Fibroblast of lung (primary cell): ENCODE results near the gene MYO3B. TPM values are rescaled to one million over a fixed set of nuclear protein-coding genes. Genes with fewer than 3 reads are reported as not detected.

ENCODE experiments used
- DNase-seq, 2 donors: peaks; one replicate each; pipeline versions ENCODE4 v3.0.0 to v3.0.0-alpha.2; 2010; ENCODE audit warnings: low read depth in 2 of 2
- H2AFZ ChIP-seq: 2 replicates; pipeline ENCODE4 v1.5.1; 2012; ENCODE audit warnings: low read length, control low read depth, inconsistent platforms
- H3K27ac ChIP-seq: 2 replicates; pipeline ENCODE4 v1.5.1; 2011; ENCODE audit warnings: low read length, control low read depth; ENCODE audit not compliant: insufficient read depth
- H3K27me3 ChIP-seq: 2 replicates; pipeline ENCODE4 v1.5.1; 2011; ENCODE audit warnings: mild to moderate bottlenecking, low read length; ENCODE audit not compliant: control insufficient read depth, insufficient read depth
- H3K36me3 ChIP-seq: 2 replicates; pipeline ENCODE4 v1.5.1; 2011; ENCODE audit warnings: low read length; ENCODE audit not compliant: control insufficient read depth, insufficient read depth
- H3K4me1 ChIP-seq: 2 replicates; pipeline ENCODE4 v1.5.1; 2011; ENCODE audit warnings: low read length; ENCODE audit not compliant: control insufficient read depth, insufficient read depth; ENCODE audit errors: extremely low read depth
- H3K4me2 ChIP-seq: 2 replicates; pipeline ENCODE4 v1.5.1; 2011; ENCODE audit warnings: low read length, control low read depth; ENCODE audit not compliant: insufficient read depth; ENCODE audit errors: extremely low read depth
- H3K4me3 ChIP-seq, 4 experiments: fragments of 200-600 bp in 1 of 4; sonication (generic) in 1 of 4; replicated peaks in 1 of 4; 2 replicates each; pipeline ENCODE4 v1.5.1; 2011 to 2016; ENCODE audit warnings: low read length in 4 of 4, low read depth in 3 of 4, mild to moderate bottlenecking in 3 of 4, control low read depth in 2 of 4, inconsistent platforms in 1 of 4, mixed read lengths in 1 of 4; ENCODE audit not compliant: insufficient read depth in 1 of 4; ENCODE audit errors: control extremely low read depth in 1 of 4
- H3K79me2 ChIP-seq: 2 replicates; pipeline ENCODE4 v1.5.1; 2012; ENCODE audit warnings: mild to moderate bottlenecking, low read length, inconsistent platforms; ENCODE audit not compliant: control insufficient read depth, insufficient read depth
- H3K9ac ChIP-seq: 2 replicates; pipeline ENCODE4 v1.5.1; 2011; ENCODE audit warnings: mild to moderate bottlenecking, low read length, control low read depth; ENCODE audit not compliant: insufficient read depth
- H3K9me3 ChIP-seq: 2 replicates; pipeline ENCODE4 v1.5.1; 2012; ENCODE audit warnings: low read depth, low read length; ENCODE audit not compliant: control insufficient read depth, insufficient read depth
- H4K20me1 ChIP-seq: 2 replicates; pipeline ENCODE4 v1.5.1; 2011; ENCODE audit warnings: low read length; ENCODE audit not compliant: control insufficient read depth, insufficient read depth; ENCODE audit errors: extremely low read depth
- EZH2 ChIP-seq: IDR thresholded peaks from 2 replicates; pipeline ENCODE4 v1.5.1; 2012; ENCODE audit warnings: low read length, control low read depth, mild to moderate bottlenecking; ENCODE audit errors: missing control alignments
- polyA plus RNA-seq, 2 donors: library from polyadenylated mRNA; depleted of rRNA in 1 of 2; stranded (reverse) in 1 of 2; unstranded in 1 of 2; fragments of >200 nt; gene quantifications; 2 replicates each; pipeline ENCODE4 v1.2.1, GENCODE V29; 2011 to 2012; ENCODE audit warnings: missing spikeins in 1 of 2
- total RNA-seq: library from RNA; depleted of rRNA; stranded (reverse); fragments of >200 nt; gene quantifications from 2 replicates; pipeline ENCODE4 v1.2.1, GENCODE V29; 2014
- TF ChIP-seq, protein P1 (sequence below), 2 donors: IDR thresholded peaks in 1 of 2; conservative IDR thresholded peaks in 1 of 2; 1 replicate in 1 of 2; 2 replicates in 1 of 2; pipeline ENCODE4 v1.5.1; 2011 to 2012; ENCODE audit warnings: low read length in 2 of 2, control low read depth in 1 of 2, inconsistent platforms in 1 of 2, low read depth in 1 of 2, mild to moderate bottlenecking in 1 of 2

The MYO3B gene
- total and polyA plus RNA-seq, 2 donors (not counting 1 experiment from before 2014, with no cell fraction given), result 0.06 to 0.50 TPM

DNA sequence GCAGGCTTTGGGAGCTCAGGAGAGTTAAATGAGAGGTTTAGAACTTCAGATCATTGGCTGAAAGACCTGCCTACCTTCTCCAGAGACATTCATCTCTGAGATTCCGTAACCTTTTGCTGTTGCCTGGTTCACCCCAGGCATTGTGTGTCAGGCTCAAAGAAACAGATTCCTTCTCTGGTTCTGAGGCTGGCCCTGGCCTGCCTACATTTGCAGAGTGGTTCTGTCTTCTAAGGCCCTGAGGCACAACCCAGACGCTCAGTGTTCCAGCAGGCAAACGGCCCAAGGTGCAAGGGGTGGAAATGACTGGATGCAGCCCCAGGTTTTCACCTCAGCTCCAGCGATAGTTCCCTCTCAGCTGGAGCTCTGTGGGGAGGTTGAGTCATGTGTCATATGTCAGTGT is 48.3 kb downstream of the MYO3B start:
- TF ChIP-seq, protein P1, sequence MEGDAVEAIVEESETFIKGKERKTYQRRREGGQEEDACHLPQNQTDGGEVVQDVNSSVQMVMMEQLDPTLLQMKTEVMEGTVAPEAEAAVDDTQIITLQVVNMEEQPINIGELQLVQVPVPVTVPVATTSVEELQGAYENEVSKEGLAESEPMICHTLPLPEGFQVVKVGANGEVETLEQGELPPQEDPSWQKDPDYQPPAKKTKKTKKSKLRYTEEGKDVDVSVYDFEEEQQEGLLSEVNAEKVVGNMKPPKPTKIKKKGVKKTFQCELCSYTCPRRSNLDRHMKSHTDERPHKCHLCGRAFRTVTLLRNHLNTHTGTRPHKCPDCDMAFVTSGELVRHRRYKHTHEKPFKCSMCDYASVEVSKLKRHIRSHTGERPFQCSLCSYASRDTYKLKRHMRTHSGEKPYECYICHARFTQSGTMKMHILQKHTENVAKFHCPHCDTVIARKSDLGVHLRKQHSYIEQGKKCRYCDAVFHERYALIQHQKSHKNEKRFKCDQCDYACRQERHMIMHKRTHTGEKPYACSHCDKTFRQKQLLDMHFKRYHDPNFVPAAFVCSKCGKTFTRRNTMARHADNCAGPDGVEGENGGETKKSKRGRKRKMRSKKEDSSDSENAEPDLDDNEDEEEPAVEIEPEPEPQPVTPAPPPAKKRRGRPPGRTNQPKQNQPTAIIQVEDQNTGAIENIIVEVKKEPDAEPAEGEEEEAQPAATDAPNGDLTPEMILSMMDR (conservative IDR thresholded peaks at IDR 0.05 in 1 of 2, IDR thresholded peaks at IDR 0.05 in 1 of 2; ENCODE audit: low read depth in 1 of 2, low read length in 2 of 2), result no peak
- TF ChIP-seq EZH2, result no peak
- H3K4me1 ChIP-seq, result no peaks in the 10 kb centered on the region

DNA sequence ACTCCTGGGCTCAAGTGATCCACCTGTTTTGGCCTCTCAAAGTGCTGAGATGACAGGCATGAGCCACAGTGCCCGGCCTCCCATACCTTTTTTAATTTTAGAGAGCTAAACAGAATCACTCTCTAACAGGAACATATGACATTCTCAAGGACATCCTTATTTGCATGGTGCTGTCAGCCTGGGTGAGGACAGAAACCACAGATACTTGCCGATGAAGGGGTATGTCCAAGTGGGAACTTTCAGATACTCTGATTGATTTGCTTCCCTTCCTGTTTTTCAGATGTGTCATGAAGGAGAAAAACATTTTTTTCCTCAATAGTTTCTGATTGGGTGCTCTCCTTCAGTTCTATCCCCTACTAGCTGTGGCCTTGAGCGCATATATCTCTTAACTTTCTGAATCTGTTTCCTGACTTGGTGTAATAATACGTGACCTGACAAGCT is 49.6 kb downstream of the MYO3B start:
- Histone ChIP-seq H2AFZ (no peak overlapping the region), H3K79me2 (no peaks in the 10 kb centered on the region), H3K4me1 (no peaks in the 10 kb centered on the region)

More for the DNA sequence above, 48.3 kb downstream of the MYO3B start:
- Histone ChIP-seq H3K79me2 (no peaks in the 10 kb centered on the region), H3K9me3 (no peaks in the 10 kb centered on the region), H3K27ac (no peak overlapping the region), H3K4me2 (no peak overlapping the region), H3K4me3 (no peak overlapping the region), H3K27me3 (no peaks in the 10 kb centered on the region), H2AFZ (no peak overlapping the region), H4K20me1 (no peaks in the 10 kb centered on the region), H3K36me3 (no peaks in the 10 kb centered on the region), H3K9ac (no peak overlapping the region)
- DNase-seq, result no peak

DNA sequence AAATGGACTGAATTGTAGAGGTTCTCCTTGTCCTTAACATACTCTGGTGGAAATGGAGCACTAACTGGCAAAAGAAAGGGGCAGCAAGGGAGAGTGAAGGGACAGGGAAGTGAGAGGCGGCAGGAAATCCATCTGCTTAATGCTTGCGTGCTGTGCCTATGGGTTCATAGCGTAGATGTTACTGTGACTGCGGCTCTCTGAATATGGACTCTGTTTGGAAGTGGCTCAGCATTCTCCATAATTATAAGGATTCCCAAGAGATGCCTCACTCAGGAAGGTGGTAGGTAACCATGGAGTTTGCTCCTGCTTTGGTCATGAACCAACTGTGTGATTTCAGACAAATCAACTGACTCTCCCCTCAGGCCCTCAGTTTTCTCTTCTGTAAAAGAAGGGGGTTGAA is 50.0 kb downstream of the MYO3B start:
- no peak for DNase-seq
- Histone ChIP-seq H3K9me3 (no peaks in the 10 kb centered on the region), H3K27me3 (no peaks in the 10 kb centered on the region), H3K9ac (no peak overlapping the region), H2AFZ (no peak overlapping the region), H3K4me2 (no peak overlapping the region), H3K4me1 (no peaks in the 10 kb centered on the region), H3K4me3 (no peak overlapping the region), H3K27ac (no peak overlapping the region), H3K79me2 (no peaks in the 10 kb centered on the region), H3K36me3 (no peaks in the 10 kb centered on the region), H4K20me1 (no peaks in the 10 kb centered on the region)
- TF ChIP-seq, protein P1 (conservative IDR thresholded peaks at IDR 0.05 in 1 of 2, IDR thresholded peaks at IDR 0.05 in 1 of 2; ENCODE audit: low read depth in 1 of 2, low read length in 2 of 2), result no peak

More for the DNA sequence above, 49.6 kb downstream of the MYO3B start:
- Histone ChIP-seq H3K36me3 (no peaks in the 10 kb centered on the region), H4K20me1 (no peaks in the 10 kb centered on the region), H3K4me2 (no peak overlapping the region), H3K27ac (no peak overlapping the region), H3K27me3 (no peaks in the 10 kb centered on the region), H3K9ac (no peak overlapping the region), H3K4me3 (no peak overlapping the region), H3K9me3 (no peaks in the 10 kb centered on the region)
- DNase-seq, result no peak
- TF ChIP-seq, protein P1 (conservative IDR thresholded peaks at IDR 0.05 in 1 of 2, IDR thresholded peaks at IDR 0.05 in 1 of 2; ENCODE audit: low read depth in 1 of 2, low read length in 2 of 2), result no peak
